HG03342 (cell line): ENCODE results near the gene PDLIM7.

Experiments used
- ATAC-seq: cut with Tn5 transposase; IDR thresholded peaks from one replicate; pipeline ENCODE4 v1.9.1; 2021; ENCODE audit warnings: mild to moderate bottlenecking, moderate library complexity; ENCODE audit not compliant: unreplicated experiment

The PDLIM7 gene

GRCh38 chr5:177458912-177459350 is 38.5 kb downstream of the PDLIM7 start:
- ATAC-seq, result no peak

DNA sequence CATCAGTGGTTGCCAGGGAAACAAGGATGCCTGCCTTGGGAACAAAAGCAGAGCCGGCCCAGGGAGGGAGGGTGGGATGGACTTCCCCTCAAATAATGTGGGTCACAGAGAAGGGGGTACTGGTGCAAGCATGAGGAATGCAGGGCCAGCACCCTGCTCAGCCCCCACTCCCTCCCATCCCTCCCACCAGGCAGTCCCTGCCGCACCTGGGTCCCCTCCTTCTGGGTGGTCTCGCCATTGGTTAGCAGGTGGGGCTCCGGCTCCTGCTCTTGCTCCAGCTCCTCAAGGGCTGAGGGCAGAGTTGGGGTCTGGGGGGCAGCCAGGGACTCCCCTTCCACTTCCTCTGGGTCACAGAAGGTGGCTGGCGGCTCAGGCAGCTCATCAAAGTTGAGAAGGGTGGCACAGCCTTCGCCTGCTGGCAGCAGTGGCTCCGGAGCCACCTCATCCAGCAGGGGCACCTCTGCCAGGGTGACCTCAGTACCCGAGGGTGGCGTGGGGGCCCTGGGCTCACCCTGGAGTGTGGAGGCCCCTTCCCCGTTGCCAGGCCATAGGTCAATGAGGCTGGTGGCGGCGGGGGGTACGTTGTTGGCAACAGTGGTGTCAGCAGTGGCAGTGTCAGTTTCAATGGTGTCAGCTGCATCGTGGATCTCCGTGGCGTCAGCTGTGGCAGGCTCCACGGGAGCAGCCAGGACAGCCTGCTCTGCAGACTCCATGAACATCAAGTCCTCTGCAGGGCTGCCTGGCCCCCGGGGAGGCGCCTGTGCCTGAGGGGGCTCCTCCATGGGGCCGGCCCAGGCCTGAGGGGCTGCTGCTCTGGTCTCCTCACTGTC is 39.3 kb downstream of the PDLIM7 start:
- ATAC-seq, result no peak

- ATAC-seq, result peak; percentile 41
Observed at GRCh38 chr5:177456976-177457851, 40.2 kb downstream of the PDLIM7 start.

DNA sequence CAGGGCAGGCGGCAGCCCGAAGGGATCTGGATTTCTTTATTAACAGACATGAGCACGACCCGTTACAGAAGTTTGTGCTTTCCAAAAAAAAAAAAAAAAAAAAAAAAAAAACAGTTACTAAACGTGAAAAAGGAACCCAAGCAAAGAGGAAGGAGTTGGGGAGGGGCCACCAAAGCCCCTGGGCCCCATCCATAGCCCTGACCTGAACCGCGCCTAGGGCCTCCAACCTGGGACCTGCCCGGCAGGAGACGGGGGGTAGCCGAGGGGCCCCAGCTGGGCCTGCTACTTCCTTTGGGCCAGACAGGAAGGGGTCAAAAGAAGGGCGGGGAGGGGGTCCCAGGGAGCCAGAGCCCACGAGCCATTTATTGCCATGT is 40.8 kb downstream of the PDLIM7 start:
- no peak for ATAC-seq

DNA sequence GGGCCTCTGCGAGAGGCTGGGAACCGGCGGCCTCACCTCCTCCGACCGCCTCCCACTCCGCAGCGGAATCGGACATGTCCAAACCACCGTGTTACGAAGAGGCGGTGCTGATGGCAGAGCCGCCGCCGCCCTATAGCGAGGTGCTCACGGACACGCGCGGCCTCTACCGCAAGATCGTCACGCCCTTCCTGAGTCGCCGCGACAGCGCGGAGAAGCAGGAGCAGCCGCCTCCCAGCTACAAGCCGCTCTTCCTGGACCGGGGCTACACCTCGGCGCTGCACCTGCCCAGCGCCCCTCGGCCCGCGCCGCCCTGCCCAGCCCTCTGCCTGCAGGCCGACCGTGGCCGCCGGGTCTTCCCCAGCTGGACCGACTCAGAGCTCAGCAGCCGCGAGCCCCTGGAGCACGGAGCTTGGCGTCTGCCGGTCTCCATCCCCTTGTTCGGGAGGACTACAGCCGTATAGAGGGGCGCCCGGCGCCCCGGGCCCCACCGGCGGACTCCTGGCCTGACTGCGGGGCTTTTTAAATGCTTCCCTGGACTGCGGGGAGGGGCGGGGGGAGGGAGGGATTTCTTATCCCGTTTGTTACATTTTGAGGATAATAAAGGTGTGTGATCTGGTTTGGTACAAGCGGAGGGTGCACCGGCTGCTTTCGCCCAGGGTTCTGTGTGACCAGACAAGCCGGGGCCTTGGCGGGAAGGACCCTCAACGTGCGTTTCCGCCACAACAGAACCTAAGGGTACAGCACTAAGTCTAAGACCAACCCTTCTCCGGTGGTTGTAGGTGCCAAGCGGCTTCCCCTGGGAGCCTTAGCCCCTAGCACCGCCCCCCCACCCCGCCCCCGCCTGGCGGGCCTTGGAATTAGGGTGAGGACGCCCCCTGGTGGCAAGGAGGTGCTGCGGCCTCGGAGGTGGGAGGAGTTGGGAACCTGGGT is 41.5 kb downstream of the PDLIM7 start:
- ATAC-seq, result no peak

- ATAC-seq, result peak; percentile 46
Observed at GRCh38 chr5:177455036-177455660, 42.3 kb downstream of the PDLIM7 start.

GRCh38 chr5:177454397-177455035 is 42.9 kb downstream of the PDLIM7 start:
- ATAC-seq, result peak; percentile 51

DNA sequence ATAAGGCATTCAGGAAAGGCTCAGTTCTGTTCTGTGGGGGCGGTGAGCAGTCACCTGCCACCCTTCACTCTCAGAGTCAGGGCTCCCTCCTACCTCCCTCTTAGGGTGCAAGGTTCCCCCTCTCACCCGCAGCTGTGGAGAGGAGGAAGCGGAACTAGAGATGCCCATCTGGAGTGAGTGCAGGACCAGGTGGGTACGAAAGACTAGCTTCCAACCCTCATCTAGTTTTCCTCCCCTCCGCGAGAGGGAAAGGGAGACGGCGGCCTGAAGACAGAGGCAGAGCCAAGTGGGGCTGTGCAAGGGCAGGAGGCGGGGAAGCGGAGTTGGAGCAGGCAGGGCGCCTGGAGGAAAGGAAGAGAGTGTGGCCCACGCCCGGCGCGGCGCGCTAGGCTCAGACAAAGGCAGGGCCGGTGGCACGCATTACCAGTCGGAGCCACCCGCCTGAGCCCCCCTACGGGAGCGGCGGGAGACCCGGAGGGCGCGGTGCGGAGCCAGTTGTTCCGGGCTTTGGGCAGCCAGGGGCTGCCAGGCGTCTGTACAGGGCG is 43.5 kb downstream of the PDLIM7 start:
- ATAC-seq, result peak; percentile 1

DNA sequence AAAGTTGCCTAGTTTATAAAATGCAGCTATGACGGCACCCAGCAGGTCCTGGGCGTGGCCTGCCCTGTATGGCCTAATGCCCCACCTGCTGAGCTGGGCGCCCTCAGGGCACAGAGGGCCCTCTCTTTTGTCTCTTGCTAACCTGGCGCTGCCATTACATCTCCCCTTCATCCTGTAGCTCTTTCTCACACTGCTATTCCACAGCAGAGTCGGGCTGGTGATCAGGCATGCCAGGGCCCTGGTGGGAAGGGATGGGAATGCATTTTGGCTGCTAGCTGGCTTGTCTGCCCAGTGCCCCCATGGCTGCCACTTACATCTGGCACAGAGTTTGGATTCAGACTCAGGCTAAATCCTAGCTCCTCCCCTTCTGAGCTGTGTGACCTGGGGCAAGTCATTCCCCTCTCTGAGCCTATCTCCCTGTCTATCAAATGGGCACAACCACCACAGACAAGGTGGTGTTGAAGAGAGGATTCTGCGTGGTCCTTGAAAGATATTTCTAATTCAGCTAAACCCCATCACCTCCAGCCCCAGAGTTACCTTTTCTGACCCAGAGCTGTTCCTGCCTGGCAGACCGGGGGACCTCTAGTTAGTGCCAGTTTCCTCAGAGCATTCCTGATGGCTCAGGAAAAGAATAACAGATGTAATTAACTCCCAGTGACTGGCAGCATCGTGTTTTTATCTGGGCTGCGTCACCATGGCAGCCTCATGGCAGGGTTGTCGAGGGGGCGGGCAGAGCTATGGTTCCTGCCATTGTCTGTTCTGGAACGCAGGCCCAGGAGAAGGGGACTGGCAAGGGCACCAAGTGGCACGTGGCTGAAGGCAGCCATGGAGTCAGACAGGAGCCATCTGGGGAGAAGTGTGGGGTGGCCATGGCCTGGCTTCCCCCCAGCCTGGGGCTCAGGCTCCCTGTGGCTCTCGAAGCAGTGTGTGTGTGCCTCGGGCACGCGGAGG is 44.4 kb downstream of the PDLIM7 start:
- no peak for ATAC-seq

- ATAC-seq, result no peak
Observed at GRCh38 chr5:177450667-177451424, 46.6 kb downstream of the PDLIM7 start.

GRCh38 chr5:177449140-177450061 is 48.0 kb downstream of the PDLIM7 start:
- ATAC-seq, result no peak

DNA sequence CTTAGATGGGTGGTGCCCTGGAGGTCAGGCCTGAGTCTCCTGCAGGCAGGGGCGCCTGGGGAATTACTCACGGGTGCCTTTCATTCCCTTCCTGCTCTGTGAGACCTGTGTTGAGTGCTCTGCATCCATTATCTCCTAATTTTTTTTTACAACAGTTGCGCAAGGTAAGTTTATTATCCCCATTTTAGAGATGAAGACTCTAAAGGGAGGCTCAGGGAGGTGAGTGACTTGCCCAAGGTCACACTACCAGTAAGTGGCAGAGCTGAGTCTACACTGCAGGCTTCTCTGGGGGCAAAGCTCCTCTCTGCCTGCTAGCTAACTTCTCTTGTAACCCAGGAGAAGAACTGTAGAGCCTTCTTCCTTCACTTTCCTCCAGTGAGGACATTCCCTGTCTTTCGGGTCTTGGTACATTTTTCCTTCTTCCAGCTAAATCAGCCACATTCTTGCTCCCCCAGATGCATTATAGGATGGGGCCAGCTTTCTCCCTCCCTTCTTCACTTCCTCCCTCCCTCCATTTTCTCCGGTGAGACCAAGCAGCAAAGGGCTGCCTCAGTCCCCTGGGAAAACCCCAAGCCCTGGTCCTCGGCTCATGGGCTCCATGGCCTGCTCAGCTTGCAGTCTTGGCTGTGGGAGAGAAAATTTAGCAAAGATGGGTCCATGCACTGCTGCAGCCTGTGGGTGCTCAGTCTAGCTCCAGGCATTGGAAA is 49.0 kb downstream of the PDLIM7 start:
- ATAC-seq, result no peak

GRCh38 chr5:177447611-177448243 is 49.7 kb downstream of the PDLIM7 start:
- ATAC-seq, result no peak

DNA sequence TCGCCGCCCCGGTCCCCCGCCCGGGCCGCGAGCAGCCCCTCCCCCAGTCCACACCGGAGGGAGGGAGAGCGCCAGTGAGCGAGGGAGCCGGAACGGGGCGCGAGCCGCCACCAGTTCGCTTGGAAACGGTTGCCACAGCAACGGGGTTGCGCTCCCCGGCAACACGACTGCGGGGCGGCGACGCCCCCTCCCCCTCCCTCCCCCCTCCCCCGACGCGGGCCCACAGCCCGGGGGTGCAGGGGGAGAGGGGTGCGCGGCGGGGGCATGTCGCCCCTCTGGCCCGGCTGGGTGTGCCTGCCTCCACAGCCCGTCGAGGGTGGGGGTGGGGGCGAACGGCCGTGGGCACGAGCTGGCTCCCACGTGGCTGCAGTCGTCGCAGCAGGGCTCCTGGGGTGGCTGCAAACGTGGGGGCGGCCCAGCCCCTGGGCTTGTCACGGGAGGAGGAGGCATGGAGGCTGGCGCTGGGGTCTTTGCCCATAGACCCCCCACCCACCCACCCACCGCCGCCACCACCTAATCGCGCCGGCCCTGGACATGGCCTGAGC is 50.3 kb downstream of the PDLIM7 start:
- ATAC-seq, result peak; percentile 46
